HG02885 (cell line): ENCODE results near the gene IRF4.

ENCODE experiments used
- ATAC-seq: cut with Tn5 transposase; IDR thresholded peaks from one replicate; pipeline ENCODE4 v1.9.1; 2021; ENCODE audit warnings: mild to moderate bottlenecking; ENCODE audit not compliant: unreplicated experiment, poor library complexity

The IRF4 gene

GRCh38 chr6:379410-380181, 12.0 kb upstream of the IRF4 start:
- peak; percentile 52 for ATAC-seq

- ATAC-seq = no peak
These were observed 11.0 kb upstream of the IRF4 start for GRCh38 chr6:380234-381218.

GRCh38 chr6:381742-382461, 9.7 kb upstream of the IRF4 start:
- ATAC-seq = no peak

DNA sequence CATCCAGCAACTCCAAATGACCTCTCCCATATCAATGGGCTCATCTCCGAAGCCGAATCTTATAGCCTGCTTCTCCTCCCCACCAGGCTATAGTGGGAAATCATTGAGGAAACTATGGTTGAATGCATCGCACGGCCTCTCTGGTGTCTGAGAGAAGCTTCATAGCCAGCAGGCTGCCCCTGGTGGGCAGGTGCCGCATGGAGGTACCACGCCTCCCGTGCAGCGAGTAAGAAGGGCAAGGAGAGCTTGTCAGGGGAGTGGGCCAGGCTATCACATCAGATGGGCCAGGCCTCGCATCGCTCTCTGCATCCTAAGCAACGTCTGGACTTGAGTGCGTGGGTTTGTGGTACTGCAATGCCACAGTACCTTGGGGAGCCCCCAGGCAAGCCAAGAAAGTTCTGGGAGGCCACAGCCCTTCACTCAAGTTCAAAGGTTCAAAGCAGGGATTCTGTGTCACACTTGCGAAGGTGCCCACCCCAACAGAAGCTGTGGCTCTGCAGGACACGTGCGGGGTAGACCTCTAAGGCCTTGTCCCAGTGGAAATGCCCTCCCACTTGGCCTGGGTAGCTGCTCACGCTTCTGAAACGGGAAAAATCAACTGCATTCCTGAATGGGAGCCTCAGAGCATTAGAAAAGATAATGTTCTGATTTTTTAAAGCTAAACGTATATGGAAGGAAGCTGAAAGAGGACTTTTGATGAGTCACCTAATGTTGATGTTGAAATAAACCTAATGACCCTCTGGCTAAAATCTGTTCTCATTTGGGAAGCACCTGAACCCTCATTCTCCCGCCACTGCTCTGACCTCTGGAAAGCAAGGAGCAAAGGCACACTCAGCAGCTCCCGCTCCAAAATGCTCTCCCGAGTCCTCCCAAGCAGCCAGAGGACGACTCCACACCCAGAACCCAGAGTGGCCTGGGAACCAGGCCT, 8.4 kb upstream of the IRF4 start:
- ATAC-seq = no peak

DNA sequence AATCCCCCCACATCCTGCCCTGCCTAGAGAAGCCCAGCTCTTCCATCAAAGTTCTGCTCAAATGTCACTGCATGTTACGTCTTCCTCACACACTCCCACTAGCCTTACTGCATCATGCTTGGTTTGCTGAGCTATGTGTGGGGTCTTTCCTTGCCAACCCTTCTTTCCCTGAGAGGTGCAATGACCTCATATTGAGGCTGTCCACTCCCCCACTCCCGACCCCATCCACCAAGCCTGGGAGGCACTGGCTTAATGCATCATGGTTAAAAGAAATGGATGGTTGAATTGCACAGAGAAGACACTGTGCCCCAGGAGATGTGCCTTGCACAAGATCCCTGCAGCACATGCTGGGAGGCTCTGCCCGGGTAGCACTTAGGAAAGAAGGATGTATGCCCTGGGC, 7.7 kb upstream of the IRF4 start:
- ATAC-seq = no peak

DNA sequence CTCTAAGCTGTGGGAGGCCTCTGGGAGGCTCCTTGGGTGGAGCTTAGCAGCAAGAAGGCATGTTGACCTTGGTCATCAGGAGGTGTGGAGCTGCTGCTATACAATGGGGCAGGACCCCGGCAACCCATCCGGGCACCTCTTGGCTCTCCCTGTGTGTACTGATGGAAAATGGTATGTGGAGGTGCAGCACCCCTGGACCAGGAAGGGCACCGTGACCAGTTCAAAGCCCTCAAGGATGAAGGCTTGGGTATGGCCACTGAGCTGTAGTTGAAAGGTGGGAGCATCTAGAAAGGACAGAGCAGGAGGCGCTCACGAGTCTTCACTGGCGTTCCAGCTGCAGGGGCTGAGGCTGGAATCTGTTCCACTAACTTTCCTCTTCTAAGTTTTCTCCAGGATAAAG, 6.7 kb upstream of the IRF4 start:
- no peak for ATAC-seq

DNA sequence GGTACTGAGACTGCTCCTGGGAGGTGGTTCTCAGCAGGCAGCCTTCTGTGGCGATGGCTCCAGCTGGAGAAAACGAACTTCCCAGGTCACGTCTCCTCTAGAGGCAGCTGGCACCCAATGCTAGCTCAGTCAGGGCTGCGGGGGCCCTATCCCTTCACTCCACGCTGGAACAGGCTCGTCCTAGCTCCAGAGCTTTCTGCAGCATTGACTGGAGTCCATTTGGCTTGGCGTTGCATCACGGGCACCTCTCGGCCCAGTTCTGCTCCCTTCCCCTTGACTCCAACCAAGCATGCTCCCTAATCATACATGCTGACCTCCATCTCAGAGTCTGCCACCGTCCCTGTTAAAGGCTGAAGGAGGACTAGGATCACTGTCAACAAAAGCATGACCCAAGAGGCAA, 5.9 kb upstream of the IRF4 start:
- no peak for ATAC-seq

- no peak for ATAC-seq
These were observed 4.8 kb upstream of the IRF4 start for GRCh38 chr6:386688-387266.

DNA sequence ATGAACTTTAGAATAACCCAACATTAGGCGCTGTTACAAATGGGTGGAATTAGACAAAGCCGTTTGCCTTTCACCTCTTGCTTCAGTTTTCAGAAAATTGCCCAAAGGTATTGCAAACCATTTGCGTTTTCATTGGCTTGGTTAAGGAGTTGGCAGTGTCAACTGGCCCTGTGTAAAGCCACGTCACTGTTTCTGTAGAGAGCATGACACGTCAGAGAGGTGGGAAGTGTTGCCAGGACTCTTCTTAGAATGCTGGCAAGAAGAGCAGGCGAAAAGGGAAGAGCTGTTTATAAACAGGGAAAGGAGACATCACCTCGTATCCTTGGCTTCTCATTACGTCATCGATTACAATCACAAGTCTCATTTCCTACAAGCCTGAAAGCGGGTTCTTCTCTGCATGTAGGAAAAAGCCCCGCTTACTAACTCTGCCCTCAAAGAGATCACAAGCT, 4.2 kb upstream of the IRF4 start:
- ATAC-seq = no peak

DNA sequence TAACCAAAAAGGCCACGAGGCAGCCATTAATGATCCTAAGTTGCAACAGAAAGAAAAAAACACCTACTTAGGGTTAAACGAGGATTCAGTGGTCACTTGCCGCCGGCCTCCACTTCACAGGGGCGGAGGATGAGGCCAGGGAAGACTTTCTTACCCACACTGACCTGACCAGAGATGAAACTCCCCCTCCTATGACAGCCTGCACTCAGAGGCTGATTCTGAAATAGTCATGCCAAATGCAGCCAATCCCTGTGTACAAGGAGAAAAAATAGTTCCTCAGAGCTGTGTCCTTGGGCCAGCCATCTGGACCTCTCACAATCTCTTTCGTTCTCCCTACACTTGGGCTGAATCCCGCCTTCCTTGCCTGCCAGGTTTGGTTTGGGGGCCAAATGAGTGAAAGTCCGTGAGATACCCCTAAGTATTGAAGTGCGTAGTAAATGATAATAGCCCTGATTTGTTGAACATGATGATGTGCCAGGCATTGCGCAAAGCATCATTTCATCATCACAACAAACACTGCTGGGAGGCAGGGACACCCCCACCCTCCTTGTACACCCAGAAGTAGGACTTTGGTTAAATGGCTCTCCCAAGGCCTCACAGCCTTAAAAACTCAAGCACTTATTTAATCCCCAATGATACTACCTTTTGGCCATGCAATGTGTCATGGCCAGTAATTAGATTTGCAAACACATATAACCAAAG, 3.2 kb upstream of the IRF4 start:
- ATAC-seq = no peak

GRCh38 chr6:389143-389542, 2.4 kb upstream of the IRF4 start:
- ATAC-seq = no peak

DNA sequence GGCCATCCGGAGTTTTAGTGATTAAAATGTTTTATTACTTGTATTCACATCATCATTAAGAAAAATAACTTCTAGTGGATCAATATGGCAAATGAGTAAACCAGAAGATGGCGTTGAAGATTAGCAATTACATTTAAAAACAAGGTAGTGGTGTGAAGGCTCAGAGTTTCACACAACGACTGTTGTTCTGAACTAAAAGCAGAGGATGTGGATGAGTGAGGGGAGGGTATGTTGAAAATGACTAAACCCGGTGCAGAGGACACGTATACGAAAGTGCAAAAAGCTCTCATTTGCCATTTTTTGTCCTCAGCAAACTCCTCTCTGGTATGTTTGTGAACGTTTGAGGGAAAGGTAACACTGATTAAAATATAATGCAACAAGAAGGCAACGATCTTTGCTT, 1.9 kb upstream of the IRF4 start:
- ATAC-seq = peak; percentile 41

GRCh38 chr6:390914-391558, 516 bp upstream of the IRF4 start:
- ATAC-seq = peak; percentile 25

- ATAC-seq = no peak
These were observed 1.2 kb downstream of the IRF4 start for GRCh38 chr6:392441-393390.

- no peak for ATAC-seq
These were observed 2.1 kb downstream of the IRF4 start for GRCh38 chr6:393391-394221.

- ATAC-seq = no peak
These were observed 3.2 kb downstream of the IRF4 start for GRCh38 chr6:394641-395289.
